Mesothelial cell of epicardium (in vitro differentiated cells): Measurements from ENCODE around the gene MAPK4. TPM values are rescaled to one million over a fixed set of nuclear protein-coding genes. Genes with fewer than 3 reads are reported as not detected.

Experiments
- DNase-seq, 2 experiments: peaks; one replicate each; pipeline ENCODE4 v3.0.0; 2021; ENCODE audit warnings: low spot score in 2 of 2; ENCODE audit not compliant: unreplicated experiment in 2 of 2
- H3K27ac Mint-ChIP-seq: 2 replicates; pipeline ENCODE4 v1.8.0; 2021; ENCODE audit warnings: mixed read lengths
- H3K27me3 Mint-ChIP-seq: 2 replicates; pipeline ENCODE4 v1.8.0; 2021; ENCODE audit warnings: low read depth, mixed read lengths
- H3K36me3 Mint-ChIP-seq: 2 replicates; pipeline ENCODE4 v1.8.0; 2021; ENCODE audit warnings: mixed read lengths
- H3K4me1 Mint-ChIP-seq: 2 replicates; pipeline ENCODE4 v1.8.0; 2021; ENCODE audit warnings: mixed read lengths
- H3K4me3 Mint-ChIP-seq: 2 replicates; pipeline ENCODE4 v1.8.0; 2021; ENCODE audit warnings: mild to moderate bottlenecking, moderate library complexity, mixed read lengths
- H3K9me3 Mint-ChIP-seq: 2 replicates; pipeline ENCODE4 v1.8.0; 2021; ENCODE audit warnings: mixed read lengths
- total RNA-seq: library from RNA; stranded (reverse); gene quantifications from 3 replicates; pipeline ENCODE4 v1.2.1, GENCODE V29; 2021
- TF ChIP-seq, protein P1 (sequence below): fragments of 200-600 bp; sonication (generic); IDR thresholded peaks from one replicate; pipeline ENCODE4 v1.5.0; 2021; ENCODE audit warnings: antibody characterized with exemption; ENCODE audit not compliant: unreplicated experiment

The MAPK4 gene
- total RNA-seq, 1 donor from 2014 or later = 6.3 TPM

- Mint-ChIP-seq H3K36me3 (no peaks in the 10 kb centered on the region), H3K27ac (no peak overlapping the region), H3K4me1 (peaks cover 8% of the 10 kb centered on the region), H3K4me3 (no peak overlapping the region), H3K9me3 (peaks cover 7% of the 10 kb centered on the region), H3K27me3 (no peaks in the 10 kb centered on the region)
- TF ChIP-seq, protein P1, sequence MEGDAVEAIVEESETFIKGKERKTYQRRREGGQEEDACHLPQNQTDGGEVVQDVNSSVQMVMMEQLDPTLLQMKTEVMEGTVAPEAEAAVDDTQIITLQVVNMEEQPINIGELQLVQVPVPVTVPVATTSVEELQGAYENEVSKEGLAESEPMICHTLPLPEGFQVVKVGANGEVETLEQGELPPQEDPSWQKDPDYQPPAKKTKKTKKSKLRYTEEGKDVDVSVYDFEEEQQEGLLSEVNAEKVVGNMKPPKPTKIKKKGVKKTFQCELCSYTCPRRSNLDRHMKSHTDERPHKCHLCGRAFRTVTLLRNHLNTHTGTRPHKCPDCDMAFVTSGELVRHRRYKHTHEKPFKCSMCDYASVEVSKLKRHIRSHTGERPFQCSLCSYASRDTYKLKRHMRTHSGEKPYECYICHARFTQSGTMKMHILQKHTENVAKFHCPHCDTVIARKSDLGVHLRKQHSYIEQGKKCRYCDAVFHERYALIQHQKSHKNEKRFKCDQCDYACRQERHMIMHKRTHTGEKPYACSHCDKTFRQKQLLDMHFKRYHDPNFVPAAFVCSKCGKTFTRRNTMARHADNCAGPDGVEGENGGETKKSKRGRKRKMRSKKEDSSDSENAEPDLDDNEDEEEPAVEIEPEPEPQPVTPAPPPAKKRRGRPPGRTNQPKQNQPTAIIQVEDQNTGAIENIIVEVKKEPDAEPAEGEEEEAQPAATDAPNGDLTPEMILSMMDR = no peak
- no peak for DNase-seq
Observed at GRCh38 chr18:50679656-50680055, 119.8 kb downstream of the MAPK4 start.

GRCh38 chr18:50680966-50681365 lies 121.1 kb downstream of the MAPK4 start:
- Mint-ChIP-seq H3K9me3 (peaks cover 7% of the 10 kb centered on the region), H3K36me3 (no peaks in the 10 kb centered on the region), H3K27ac (no peak overlapping the region), H3K27me3 (no peaks in the 10 kb centered on the region), H3K4me1 (peaks cover 2% of the 10 kb centered on the region), H3K4me3 (no peak overlapping the region)
- DNase-seq = no peak
- TF ChIP-seq, protein P1 = no peak

DNA sequence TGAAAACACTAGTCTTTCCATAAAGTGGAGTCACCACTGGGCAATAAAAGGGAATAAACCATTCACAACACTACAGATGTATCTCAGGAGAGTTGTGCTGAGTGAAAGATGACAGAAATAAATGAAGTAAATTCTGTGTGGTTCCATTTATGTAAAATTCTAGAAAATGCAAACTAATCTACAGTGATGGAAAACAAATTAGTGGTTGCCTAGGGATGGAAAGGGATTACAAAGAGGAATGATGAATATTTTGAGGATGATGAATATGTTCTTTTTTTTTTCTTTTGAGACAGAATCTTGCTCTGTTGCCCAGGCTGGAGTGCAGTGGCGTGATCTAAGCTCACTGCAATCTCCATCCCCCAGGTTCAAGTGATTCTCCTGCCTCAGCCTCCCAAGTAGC lies 123.0 kb downstream of the MAPK4 start:
- TF ChIP-seq, protein P1 = no peak
- Mint-ChIP-seq H3K4me1 (no peaks in the 10 kb centered on the region), H3K4me3 (no peak overlapping the region), H3K27ac (no peak overlapping the region), H3K9me3 (peaks cover 4% of the 10 kb centered on the region), H3K27me3 (no peaks in the 10 kb centered on the region), H3K36me3 (no peaks in the 10 kb centered on the region)
- DNase-seq = no peak

DNA sequence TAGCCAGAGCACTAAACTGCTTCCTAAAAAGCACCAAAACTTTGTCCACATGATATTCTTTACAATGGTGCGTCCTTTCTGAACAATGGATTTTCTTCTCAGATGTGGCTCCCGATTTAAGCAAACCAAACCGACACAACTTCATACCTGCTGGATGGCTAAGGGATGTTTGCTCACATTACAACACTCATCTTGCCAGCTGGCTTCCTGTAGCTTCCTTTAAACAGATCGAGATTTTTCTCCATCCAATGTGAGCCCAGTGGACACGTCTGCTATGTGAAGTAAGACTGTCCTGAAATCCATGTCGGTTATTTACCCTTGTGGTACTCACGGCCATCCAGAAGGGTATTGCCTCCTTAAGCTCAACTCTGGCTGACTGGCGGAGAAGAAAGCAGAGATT lies 126.5 kb downstream of the MAPK4 start:
- Mint-ChIP-seq H3K27me3 (no peaks in the 10 kb centered on the region), H3K36me3 (no peaks in the 10 kb centered on the region), H3K4me3 (no peak overlapping the region), H3K4me1 (no peaks in the 10 kb centered on the region), H3K9me3 (peaks cover 4% of the 10 kb centered on the region), H3K27ac (no peak overlapping the region)
- no peak for DNase-seq
- TF ChIP-seq, protein P1 = no peak

DNA sequence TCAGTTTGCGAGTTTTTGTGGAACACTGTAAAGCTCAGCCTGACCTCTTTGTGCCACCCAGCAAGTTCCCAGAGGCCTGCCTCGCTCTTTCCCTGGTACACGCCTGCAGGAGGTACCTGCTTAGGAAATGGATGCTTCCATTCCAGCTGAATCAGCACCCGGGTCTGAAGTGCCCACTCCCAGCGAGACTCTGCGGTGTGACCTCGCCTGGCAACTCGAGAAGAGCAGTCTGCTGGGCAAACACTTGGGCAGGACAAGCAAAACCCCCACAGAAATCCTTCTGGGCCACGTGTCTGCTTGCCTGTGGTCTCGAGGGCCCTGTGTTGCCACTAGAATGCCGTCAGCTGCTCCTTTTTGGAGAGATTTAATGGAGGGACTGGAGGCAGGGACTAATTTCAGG lies 127.6 kb downstream of the MAPK4 start:
- no peaks in the 10 kb centered on the region for H3K4me1 Mint-ChIP-seq
- H3K36me3 Mint-ChIP-seq = no peaks in the 10 kb centered on the region
- no peak for DNase-seq
- no peak overlapping the region for H3K4me3 Mint-ChIP-seq
- no peak overlapping the region for H3K27ac Mint-ChIP-seq
- H3K27me3 Mint-ChIP-seq = no peaks in the 10 kb centered on the region
- TF ChIP-seq, protein P1 = no peak
- H3K9me3 Mint-ChIP-seq = no peaks in the 10 kb centered on the region

- no peaks in the 10 kb centered on the region for H3K9me3 Mint-ChIP-seq
- TF ChIP-seq, protein P1 = no peak
Observed at GRCh38 chr18:50689578-50689977, 129.7 kb downstream of the MAPK4 start.

More at GRCh38 chr18:50689578-50689977, 129.7 kb downstream of the MAPK4 start:
- Mint-ChIP-seq H3K36me3 (no peaks in the 10 kb centered on the region), H3K4me3 (no peak overlapping the region), H3K4me1 (no peaks in the 10 kb centered on the region), H3K27ac (no peak overlapping the region), H3K27me3 (no peaks in the 10 kb centered on the region)
- DNase-seq = no peak
